Measurements from ENCODE around the gene RYR2. TPM values are rescaled to one million over a fixed set of nuclear protein-coding genes. Genes with fewer than 3 reads are reported as not detected.

The RYR2 gene
- polyA plus RNA-seq, 1 experiment: not detected

DNA sequence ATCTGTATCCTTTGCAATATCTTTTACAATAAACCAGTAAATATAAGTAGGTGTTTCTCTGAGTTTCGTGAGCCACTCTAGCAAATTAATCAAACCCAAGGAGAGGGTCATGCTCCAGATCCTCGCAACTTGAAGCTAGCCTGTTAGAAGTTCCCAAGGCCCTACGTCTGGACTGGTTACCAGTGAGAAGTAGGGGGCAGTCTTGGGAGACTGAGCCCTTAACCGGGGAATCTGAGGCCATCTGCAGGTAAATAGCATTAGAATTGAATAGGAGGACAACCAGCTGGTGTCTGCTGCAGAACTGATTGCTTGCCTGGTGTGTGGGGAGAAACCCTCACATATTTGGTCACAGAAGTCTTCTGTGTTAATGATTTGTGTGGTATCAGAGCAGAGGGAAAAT lies 190.5 kb downstream of the RYR2 start:
- Histone ChIP-seq H3K4me3 (ENCODE audit: low read depth, low read length) (no peak overlapping the region), H3K9me3 (ENCODE audit: control insufficient read depth, insufficient read depth, low read length) (peaks cover 2% of the 10 kb centered on the region), H3K27ac (ENCODE audit: low read depth, low read length) (no peak overlapping the region), H3K27me3 (ENCODE audit: control insufficient read depth, insufficient read depth, low read length) (no peaks in the 10 kb centered on the region)
- POLR2A ChIA-PET: no interaction called here
- TF ChIP-seq, protein P1, sequence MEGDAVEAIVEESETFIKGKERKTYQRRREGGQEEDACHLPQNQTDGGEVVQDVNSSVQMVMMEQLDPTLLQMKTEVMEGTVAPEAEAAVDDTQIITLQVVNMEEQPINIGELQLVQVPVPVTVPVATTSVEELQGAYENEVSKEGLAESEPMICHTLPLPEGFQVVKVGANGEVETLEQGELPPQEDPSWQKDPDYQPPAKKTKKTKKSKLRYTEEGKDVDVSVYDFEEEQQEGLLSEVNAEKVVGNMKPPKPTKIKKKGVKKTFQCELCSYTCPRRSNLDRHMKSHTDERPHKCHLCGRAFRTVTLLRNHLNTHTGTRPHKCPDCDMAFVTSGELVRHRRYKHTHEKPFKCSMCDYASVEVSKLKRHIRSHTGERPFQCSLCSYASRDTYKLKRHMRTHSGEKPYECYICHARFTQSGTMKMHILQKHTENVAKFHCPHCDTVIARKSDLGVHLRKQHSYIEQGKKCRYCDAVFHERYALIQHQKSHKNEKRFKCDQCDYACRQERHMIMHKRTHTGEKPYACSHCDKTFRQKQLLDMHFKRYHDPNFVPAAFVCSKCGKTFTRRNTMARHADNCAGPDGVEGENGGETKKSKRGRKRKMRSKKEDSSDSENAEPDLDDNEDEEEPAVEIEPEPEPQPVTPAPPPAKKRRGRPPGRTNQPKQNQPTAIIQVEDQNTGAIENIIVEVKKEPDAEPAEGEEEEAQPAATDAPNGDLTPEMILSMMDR (IDR thresholded peaks at IDR 0.05; ENCODE audit: low read depth, low read length): no peak
- CTCF ChIA-PET: no interaction called here
- DNase-seq (ENCODE audit: low read depth, low spot score): no peak

DNA sequence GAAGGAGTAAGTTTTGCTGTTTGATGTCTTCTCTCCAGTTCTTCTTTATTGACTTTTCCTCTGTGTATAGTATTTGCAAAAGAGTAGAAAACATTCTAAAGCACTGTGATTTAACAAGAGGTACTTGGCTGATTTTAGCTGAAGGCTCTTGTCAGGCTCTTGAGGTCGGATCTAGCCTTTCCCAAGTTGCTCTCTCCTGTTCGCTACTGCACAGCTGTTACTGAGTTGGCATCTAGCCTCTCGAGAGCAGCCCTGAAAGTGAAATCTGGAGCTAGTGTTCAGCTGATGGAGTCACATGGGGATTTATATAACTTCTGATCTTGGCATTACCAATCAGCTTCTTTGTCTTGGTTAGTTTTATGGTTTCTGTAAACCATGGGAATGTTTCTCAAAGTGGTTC lies 193.1 kb downstream of the RYR2 start:
- H3K27ac ChIP-seq (ENCODE audit: low read depth, low read length): peak overlapping the region; percentile 21
- ChIA-PET POLR2A (no interaction called here), CTCF (no interaction called here)
- no peaks in the 10 kb centered on the region for H3K27me3 ChIP-seq (ENCODE audit: control insufficient read depth, insufficient read depth, low read length)
- no peak overlapping the region for H3K4me3 ChIP-seq (ENCODE audit: low read depth, low read length)
- no peak for DNase-seq (ENCODE audit: low read depth, low spot score)
- TF ChIP-seq, protein P1 (IDR thresholded peaks at IDR 0.05; ENCODE audit: low read depth, low read length): no peak
- no peaks in the 10 kb centered on the region; the same call in 1 of the 2 replicates for H3K9me3 ChIP-seq (ENCODE audit: control insufficient read depth, insufficient read depth, low read length)

DNA sequence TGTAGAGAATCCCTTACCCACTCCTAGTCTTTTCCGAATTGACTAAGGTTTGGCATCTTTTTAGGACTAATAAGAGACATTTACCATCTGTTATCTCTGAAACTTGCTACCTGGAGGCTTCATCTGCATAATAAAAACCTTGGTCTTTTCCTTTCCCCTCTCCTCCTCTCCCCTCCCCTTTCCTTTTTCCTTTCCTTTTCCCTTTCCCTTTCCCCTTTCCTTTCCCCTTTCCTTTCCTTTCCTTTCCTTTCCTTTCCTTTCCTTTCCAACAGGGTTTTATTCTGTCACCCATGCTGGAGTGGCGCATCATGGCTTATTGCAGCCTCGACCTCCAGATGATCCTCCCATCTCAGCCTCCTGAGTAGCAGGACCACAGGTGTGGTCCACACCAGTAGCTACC lies 195.7 kb downstream of the RYR2 start:
- Histone ChIP-seq H3K27ac (ENCODE audit: low read depth, low read length) (no peak overlapping the region), H3K27me3 (ENCODE audit: control insufficient read depth, insufficient read depth, low read length) (no peaks in the 10 kb centered on the region), H3K4me3 (ENCODE audit: low read depth, low read length) (no peak overlapping the region), H3K9me3 (ENCODE audit: control insufficient read depth, insufficient read depth, low read length) (no peaks in the 10 kb centered on the region; the same call in 1 of the 2 replicates)
- TF ChIP-seq, protein P1 (IDR thresholded peaks at IDR 0.05; ENCODE audit: low read depth, low read length): no peak
- ChIA-PET POLR2A (no interaction called here), CTCF (no interaction called here)
- no peak for DNase-seq (ENCODE audit: low read depth, low spot score)

DNA sequence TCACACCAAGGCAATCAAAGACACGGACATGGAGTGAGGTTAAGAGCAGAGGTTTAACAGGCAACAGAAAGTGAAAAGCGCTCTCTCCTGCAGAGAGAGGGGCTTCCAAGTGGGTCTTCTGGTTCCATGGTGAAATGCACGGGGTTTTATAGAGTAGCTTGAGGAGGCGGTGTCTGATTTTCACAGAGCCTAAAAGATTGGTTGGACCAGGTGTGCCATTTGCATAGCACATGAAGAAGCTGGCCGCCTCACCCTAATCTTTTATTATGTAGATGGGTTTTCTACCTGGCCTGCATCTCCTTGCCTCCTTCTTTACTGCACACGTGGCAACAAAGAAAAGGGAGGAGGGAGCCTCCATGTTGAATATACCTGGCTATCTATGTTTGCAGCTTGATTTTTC lies 197.3 kb downstream of the RYR2 start:
- ChIA-PET CTCF (no interaction called here), POLR2A (no interaction called here)
- H3K9me3 ChIP-seq (ENCODE audit: control insufficient read depth, insufficient read depth, low read length): no peaks in the 10 kb centered on the region; the same call in 1 of the 2 replicates
- DNase-seq (ENCODE audit: low read depth, low spot score): no peak
- TF ChIP-seq, protein P1 (IDR thresholded peaks at IDR 0.05; ENCODE audit: low read depth, low read length): no peak
- H3K27me3 ChIP-seq (ENCODE audit: control insufficient read depth, insufficient read depth, low read length): no peaks in the 10 kb centered on the region
- no peak overlapping the region for H3K27ac ChIP-seq (ENCODE audit: low read depth, low read length)
- no peak overlapping the region for H3K4me3 ChIP-seq (ENCODE audit: low read depth, low read length)

DNA sequence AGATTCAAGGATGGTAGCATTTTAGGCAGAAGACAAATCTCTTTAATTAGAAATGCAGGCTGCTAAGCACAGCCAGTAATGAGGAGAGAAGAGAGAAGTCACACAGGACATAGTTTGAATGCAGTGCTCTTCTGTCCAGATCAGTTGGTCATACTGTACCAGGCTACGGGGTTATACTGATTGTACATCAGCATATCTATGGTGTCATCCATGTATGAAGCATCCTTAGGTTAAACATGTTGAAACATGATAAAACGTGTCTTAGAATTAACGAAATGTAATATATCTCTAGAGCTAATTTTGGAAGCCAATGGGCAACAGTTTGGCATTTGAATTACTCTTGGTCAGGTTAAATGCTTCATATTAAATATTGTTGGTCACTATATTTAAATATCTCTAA lies 199.1 kb downstream of the RYR2 start:
- CTCF ChIA-PET: no interaction called here
- POLR2A ChIA-PET: no interaction called here
- H3K4me3 ChIP-seq (ENCODE audit: low read depth, low read length): no peak overlapping the region
- no peaks in the 10 kb centered on the region for H3K9me3 ChIP-seq (ENCODE audit: control insufficient read depth, insufficient read depth, low read length)
- TF ChIP-seq, protein P1 (IDR thresholded peaks at IDR 0.05; ENCODE audit: low read depth, low read length): no peak
- no peak overlapping the region for H3K27ac ChIP-seq (ENCODE audit: low read depth, low read length)
- H3K27me3 ChIP-seq (ENCODE audit: control insufficient read depth, insufficient read depth, low read length): no peaks in the 10 kb centered on the region
- no peak for DNase-seq (ENCODE audit: low read depth, low spot score)

Measured in AG04450 (cell line).